MV-4-11 (cell line): Measurements from ENCODE around the gene MAGI1.
A peak's percentile ranks its signal among the peaks of the same experiment; 100 is the strongest.

Experiments used
- DNase-seq: peaks from one replicate; lab custom pipeline; 2025; lab: John Stamatoyannopoulos, UW

MAGI1 gene

DNA sequence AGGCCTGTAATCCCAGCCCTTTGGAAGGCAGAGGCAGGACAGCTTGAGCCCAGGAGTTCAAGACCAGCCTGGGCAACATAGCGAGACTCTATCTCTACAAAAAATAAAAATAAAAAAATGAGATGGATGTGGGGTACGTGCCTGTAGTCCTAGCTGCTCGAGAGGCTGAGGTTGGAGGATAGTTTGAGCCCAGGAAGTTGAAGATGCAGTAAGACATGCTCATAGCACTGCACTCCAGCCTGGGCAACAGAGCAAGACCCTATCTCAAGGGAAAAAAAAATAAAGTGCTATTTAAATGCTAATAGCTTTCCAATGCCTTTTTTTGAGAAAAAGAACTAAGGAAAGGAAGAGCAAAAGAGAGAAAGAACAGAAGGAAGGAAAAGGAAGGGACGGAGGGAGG lies 94.5 kb downstream of the MAGI1 start:
- DNase-seq = no peak

DNA sequence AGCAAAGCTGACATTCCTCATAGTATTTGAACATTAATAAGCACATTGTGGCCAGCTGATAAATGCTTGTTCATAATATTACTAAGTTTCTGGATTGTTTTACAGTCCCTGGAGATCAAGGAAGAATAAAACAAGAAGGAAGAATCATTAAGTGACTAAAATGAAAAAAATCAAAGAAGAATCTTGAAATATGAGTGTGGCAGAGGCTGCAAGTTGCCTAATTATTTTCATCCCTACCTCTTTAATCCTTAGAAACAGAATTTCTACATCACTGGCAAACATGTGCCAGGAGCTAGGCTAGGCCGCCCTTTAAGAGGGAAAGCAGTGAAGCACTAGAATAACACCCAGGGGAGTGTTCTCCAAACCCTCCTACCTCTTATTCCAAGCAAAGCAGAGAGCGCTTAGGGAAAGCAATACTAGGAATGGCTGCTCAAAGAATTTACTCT lies 98.9 kb downstream of the MAGI1 start:
- DNase-seq = no peak

DNA sequence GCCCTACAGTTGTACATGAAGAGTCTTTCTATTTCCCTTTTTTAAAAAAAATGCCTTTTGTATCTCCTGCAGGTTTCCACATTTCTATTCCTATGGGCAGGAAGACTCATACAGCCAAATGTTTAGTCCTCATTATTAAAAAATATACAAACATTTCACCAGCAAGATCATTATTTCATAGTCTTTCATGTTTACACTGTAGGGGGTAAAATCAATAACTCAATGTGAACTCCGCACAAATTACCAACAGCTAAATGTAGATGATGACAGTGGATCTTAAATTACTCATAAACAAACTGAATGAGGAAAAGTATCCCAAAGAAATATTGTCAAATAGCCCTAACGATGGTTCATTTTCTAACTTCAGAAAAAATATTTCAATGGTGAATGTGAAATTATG lies 99.5 kb downstream of the MAGI1 start:
- no peak for DNase-seq

DNA sequence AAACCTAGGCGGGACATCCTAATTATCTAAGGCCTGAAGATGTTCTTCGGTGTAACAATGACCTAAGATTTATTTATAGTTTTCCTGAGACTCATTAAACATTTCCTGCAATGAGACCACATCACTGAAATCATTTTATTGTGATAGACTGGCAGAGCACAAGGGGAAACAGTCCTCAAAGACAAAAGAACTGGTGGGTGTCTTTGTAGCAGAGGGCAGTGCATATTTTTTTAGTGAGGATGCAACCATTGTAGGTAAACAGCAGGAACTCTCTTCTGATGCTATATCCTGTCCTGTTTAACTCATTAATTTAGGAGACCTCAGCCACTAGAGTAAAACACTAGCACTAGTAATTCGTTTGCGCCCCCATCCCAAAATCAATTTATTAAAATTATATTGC lies 100.0 kb downstream of the MAGI1 start:
- no peak for DNase-seq

DNA sequence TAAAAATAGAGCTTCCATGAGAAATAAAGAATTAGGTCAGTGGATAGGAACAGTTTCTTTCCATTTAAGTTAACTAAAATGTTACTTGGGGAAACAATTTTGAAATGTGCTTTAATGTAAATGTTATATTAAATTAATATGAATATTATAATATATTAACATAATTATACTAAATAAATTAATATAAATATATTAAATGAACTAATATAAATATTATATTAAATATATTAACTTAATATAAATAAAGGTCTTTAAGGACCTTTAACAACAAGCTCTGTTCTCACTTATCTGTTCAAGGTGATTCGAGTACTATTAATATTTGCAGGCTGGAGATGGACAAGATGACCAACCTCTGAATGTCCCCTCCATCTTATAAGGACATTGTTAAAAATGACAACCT lies 100.6 kb downstream of the MAGI1 start:
- DNase-seq = no peak

DNA sequence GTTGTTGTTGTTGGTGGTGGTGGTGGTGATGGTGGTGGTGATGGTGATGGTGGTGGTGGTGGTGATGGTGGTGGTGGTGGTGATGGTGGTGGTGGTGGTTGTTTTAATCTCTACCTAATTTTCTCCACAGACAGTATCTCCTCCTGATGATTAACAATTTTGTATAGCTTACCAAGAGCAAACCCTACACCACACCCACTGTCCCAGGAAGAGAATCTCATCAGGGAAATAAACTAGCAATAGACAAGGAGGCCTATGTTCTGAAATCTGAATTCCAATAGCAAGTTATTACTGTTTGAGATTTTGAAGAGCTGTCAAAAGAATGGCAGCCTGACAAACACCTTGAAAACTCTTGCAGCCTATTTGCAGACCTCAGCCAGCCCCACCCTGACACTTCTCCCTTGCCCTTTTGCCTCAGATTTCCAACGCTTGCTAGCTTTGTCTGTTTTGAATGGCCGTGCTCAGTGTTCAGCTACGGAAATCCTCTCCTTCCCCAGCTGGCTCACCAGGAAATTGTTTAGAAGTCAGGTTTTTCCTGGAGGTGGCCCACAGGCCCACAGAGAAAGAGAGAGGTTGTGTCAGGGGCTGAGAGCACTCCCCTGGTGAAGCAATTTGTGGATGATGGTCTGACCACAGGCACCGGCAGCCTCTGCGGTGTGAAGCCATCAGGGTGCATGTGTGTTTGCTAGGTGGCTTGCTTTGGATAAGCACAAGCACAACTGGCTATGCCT lies 101.6 kb downstream of the MAGI1 start:
- peak; percentile 62 for DNase-seq

DNA sequence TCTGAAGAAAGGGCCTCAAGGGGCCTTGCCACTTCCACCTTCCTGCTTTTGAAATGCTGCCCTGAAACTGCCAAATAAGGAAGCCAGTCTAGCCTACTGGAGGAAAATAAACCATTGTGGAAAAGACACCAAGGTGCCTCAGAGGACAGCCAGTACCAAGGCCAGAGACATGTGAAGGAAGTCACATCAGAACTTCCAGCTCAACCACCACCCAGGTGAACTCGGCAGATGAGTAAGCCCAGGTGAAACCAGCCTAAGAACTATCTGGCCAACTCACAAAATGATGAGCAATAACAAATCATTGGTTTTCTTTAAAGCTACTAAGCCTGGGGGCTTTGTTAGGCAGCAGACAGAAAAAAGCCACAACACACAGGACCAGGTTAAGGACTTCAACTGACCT lies 103.0 kb downstream of the MAGI1 start:
- DNase-seq = peak; percentile 24

DNA sequence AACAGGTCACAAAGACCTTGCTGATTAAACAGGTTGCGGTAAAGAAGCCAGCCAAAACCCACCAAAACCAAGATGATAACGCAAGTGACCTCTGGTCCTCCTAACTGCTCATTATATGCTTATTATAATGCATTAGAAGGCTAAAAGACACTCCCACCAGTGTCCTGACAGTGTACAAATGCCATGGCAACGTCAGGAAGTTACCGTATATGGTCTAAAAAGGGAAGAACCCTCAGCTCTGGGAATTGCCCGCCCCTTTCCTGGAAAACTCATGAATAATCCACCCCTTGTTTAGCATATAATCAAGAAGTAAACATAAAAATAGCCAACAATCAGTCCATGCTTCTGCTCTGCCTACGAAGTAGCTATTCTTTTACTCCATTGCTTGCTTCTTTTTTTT lies 108.1 kb downstream of the MAGI1 start:
- DNase-seq = no peak

DNA sequence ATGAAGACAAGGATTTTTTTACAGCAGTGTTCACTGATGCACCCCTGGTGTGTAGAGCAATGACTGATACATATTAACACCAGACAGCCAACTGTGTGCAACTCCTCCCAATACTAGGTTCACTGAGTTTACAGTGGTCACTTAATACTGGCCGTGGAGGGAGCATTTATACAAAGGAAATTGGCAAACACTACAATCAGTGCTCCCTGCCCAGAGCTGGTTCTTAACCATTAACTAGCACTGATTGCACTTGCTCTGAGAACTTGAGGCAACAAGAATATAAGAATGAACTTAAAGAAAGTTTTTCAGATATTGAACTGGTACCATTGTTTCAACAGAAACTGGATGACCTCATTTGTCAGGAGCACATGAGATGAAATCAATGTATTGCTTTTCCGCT lies 110.6 kb downstream of the MAGI1 start:
- no peak for DNase-seq

DNA sequence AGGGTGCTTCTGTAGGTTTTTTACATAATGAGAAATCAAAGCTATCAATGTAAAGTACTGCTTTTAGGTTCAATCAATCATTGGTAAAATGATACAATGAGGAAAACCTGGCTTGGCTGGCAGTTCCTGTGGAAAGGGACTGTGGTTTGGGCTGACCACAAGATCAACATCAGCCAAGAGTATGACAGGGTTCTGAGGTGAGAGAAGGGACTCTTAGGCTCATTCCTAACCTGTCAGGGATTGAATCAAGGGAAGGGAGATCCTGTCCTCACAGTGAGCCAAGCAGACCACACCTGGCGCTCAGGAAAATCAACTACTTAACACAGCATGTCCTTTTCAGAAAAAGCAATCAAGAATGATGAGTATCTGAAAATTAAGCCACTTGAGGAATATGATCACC lies 111.1 kb downstream of the MAGI1 start:
- DNase-seq = no peak

DNA sequence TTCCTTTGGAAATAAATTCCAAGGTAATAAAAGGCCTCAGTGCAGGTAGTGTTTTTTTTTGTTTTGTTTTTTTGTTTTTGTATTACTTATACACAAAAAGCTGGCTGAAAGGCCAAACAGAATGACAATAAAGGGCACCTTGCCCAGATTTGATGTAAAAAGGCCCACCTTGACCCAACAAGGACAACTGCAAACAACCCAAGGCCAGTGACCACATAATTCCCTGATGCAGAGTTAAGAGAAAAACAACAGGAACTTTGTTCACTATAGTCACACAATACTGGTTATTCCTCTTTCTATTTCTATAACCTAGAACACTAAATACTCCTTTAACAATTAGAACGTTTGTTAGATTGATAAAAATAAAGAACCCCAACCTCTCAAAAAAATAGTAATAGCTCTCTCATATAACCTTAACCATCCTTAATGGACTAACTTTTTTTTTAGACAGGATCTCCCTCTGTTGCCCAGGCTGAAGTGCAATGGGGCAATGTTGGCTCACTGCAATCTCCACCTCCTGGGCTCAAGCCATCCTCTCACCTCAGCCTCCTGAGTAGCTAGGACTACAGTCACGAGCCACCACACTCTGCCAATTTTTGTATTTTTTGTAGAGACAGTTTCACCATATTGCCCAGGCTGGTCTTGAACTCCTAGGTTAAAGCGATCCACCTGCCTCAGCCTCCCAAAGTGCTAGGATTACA lies 113.3 kb downstream of the MAGI1 start:
- DNase-seq = no peak

DNA sequence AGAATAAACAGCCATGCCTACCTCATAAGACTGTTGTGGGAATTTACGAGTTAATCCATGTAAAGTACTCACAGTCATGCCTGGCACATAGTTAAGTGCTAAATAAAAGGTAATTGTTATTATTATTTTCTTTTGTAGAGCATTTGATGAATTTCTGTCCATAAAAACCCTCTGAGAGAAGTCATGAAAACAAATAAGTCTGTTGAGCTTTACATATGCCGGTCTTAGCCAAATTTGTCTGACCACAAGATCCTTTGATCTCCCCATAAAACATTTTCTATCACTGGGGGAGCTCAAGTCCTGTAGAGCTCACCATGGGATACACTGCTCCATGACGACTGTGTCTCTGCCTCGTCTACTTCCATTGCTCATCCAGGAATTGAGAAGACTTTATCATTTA lies 114.0 kb downstream of the MAGI1 start:
- DNase-seq = no peak

DNA sequence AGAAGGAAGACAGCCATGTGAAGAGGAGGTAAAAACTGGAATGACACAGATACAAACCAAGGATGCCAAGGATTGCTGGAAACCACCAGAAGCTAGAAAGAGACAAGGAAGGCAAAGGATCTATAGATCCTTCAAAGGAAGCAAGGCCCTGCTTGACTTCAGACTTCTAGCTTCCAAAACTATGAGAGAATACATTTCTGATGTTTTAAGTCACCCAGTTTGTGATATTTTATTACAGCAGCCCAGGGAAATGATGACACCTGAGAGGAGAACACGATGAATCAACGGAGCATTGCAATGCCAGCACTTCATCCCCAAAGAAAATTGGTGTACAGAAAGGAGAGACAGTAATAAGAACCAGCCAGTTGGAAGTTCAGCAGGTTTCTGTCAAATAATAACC lies 116.3 kb downstream of the MAGI1 start:
- DNase-seq = no peak

DNA sequence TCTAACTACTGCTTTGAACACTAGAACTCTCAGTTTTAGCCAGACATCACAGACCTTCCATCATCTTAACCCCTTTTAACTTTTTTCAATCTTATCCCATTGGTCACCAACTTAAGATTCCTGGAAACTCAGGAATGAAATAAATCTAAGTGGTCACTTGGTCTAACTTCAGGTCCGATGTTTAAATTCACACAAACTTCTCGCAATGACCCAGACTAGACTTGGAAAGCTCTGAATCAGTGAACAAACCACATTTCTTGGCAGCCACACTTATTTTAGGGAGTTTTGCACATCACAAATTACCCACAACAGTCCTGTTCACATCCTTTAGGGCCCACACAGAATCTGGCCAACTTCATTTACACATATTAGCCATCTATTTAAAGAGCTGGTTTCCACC lies 118.9 kb downstream of the MAGI1 start:
- no peak for DNase-seq

DNA sequence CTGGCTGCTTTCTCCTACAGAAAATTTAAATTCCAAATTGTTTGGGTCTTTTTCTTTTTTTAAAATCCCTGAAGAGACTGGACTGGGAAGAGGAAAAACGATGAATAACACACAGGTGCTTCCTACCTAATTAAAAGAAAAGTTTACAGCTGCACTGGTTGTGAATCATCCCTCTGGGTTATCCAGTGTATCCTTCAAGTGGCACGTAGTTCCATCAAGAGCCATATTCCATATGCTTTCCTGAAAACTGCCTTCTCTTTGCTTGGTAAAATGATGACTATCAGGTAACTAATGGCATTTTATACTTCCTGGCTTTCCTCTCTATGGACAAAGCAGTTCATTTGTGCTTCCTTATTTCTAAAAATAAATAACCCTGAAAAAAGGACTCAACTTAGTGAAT lies 123.2 kb downstream of the MAGI1 start:
- no peak for DNase-seq

DNA sequence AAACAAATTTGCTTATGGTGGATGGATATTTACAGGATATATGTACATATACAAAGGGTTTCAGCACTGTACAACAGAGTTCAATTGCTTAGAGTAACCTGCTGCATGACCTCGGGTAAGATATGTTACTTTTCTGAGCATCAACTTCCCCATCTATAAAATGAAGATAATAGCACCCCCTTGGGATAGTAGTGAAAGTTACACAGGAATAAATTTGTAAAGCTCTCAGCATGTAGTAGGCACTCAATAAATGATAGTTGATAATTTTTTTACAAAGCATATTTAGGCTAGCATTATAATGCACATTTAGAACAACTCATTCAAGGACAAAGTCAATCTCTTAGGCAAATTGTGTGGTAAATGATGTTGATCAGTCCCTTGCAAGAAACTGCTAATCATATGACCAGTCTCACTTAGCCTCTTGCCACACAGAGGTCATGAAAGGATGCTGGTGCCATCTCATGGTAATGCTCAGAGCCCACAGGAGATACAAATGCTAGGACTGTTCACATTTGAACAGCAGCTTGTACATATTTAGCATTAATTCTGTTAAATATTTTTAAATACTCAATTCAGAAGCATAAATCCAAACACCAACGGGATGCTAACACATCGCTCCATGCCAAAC lies 123.9 kb downstream of the MAGI1 start:
- DNase-seq = peak; percentile 6

DNA sequence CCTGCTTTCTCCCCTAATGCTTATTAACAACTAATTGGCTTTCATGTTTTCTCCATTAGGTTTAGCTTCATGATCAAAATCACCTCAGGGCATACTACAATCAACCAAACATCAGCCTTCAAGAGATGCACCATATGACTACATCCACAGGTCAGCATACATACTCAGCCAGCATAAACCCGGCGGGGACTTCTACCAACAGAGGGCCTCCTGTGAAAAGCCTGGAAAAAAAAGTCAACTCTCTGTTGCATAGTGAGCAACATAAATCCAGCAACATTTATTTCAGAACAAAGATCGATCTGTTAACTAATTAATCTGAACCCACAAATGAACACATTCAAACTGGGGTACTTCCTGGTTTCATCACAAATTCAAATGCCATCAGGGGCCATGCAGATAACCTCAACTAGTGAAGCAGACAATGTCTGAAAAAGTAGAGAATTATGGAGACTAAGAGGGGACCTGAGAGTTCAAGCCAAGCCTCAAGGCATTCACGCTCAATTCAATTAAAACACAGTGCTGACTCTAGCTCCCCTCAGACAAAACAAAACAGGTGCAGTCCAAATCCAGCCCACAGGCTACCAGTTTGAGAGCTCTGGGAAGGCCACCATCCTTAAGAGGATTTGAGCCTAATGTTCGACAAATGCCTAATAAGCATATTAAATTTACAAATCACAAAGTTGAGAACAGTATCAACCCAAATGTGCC lies 124.5 kb downstream of the MAGI1 start:
- no peak for DNase-seq

DNA sequence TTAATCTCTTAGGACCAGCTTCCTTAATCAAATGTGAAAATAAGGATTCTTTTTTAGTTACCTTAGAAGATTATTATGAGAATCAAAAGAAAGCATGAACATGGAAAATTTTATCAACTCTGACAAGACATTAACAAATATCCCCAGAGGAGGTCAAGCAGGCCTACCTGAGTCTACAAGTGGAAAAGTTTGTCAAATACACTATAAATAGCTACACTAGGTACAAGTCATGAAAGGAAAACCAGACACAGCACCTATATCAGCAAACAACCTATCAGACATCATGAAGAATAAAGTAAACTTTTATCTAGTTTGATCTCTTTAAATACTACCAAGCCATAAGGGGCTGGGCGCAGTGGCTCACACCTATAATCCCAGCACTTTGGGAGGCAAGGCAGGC lies 126.1 kb downstream of the MAGI1 start:
- DNase-seq = no peak

DNA sequence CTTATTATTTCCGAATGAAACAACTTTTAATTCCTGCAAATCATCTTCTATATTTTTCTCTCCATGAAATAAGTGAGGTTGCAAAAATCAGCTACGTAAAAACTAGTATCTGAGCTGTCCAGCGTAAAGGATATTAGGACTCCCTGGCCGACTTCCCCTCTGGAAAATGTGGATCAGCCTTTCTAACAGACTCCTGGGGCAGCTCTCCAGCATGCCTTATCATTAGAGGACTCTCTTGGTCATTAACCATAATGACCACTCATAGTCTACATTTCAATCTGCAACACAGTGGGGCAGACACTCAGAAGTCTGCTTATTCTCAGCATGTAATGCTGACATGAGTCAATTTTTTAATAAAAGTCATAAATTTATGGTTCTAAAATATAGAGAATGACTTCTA lies 130.1 kb downstream of the MAGI1 start:
- no peak for DNase-seq

DNA sequence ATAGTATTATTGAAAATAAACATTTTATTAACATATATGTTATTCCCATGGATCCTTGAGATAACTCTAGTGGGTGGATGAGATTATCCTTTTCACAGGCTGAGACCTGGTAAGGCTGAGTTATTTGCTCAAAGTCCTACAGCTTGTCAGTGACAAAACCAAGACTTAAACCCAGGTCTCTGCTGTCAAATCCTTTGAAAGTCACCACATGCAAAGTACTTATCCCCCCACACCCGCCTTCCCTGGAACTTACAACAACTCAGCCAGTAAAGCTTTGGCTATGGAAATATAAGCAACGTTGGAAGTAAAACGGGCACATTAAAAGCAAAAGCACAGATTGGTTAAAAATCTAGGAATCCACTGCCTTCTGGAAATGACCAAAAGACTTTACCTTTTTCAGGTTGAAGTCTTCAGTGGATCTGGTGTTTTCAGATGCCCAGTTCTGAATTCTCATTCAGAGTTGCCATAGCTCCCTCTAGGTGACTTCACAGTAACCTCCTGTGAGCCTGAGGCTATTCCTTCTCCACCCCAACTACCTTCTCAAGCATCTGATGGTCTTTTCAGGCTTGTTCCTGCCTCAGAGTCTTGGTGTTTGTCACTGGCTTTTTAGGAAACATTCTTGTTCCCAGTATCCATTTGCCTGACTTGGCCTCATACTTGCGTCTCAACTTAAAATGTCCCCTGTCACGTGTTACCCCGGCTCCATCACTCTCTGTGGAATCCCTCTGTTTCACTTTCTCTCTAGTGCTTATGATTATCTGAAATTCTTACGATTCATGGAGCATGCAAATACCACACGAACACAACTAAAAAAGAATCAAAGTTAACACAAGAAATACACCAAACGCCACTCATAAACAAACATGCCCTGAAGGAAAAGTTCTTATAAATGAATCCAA lies 131.2 kb downstream of the MAGI1 start:
- DNase-seq = no peak

DNA sequence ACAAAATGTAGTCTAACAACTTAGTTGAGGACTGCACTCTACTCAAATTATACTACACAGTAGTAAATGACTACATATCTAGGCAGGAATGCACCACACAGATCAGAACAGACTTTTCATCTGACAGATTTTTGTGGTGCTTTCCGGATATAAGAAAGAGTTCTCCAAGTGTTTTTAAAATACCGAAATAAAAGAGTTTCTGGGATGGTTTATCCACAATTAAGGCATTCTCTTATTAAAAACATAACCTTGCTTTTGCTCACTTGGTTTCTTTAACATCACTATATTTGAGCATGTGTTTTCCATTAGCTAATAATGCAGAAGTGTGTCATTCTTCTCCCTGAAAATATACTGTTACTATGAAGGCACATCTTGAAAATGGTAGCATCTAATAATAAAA lies 132.9 kb downstream of the MAGI1 start:
- DNase-seq = no peak

DNA sequence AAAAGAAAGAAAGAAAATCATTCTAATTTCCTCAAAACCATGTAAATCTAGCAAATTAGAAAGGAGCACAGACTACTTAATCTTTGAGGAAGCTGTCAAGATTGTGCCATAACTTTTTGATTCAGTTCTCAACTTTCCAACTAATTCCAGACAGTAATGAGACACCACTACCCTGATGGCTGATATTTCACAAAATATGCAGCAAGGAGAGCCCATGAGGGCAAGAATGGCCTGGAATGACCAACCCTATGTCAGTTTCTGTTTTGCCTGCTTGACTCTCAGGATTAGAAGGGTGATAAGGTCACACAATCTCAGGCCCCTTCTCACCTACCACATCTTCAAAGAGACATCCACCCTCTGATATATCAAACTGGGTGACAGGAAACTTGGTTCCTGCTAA lies 134.7 kb downstream of the MAGI1 start:
- no peak for DNase-seq
